GM12872 (cell line): ENCODE results near the gene TNFRSF14.

ENCODE experiments used
- TF ChIP-seq, protein P1 (sequence below): IDR thresholded peaks from 3 replicates; pipeline ENCODE4 v1.5.1; 2011; ENCODE audit warnings: low read depth, mild to moderate bottlenecking, low read length, moderate library complexity; ENCODE audit not compliant: insufficient read depth

Gene TNFRSF14

DNA sequence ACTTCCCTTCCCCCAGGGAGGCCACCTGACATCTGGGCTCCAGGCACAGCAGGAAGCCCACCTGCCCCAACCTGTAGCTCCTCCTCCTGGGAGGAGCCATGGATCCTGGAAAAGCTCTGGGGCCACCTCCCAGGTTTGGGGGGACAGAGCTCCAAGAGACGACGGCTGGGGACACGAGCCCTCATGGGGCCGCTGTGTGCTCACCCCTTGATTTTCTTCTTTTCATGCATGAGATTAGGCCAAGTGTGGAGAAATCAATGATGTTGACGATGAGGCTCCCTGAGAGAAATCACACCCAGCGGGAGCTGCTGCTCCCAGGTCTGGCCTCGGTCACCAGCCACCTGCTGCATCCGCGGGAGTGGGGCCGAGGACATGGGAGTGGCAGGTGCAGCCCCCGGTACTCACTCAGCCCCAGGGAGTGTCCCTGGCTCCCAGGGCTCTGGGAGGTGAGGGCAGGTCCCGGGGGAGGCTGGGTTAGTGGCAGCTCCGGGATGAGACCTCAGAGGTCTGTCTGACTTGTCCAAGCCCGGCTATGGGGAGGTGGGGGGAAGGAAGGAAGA is 8.7 kb downstream of the TNFRSF14 start:
- TF ChIP-seq, protein P1, sequence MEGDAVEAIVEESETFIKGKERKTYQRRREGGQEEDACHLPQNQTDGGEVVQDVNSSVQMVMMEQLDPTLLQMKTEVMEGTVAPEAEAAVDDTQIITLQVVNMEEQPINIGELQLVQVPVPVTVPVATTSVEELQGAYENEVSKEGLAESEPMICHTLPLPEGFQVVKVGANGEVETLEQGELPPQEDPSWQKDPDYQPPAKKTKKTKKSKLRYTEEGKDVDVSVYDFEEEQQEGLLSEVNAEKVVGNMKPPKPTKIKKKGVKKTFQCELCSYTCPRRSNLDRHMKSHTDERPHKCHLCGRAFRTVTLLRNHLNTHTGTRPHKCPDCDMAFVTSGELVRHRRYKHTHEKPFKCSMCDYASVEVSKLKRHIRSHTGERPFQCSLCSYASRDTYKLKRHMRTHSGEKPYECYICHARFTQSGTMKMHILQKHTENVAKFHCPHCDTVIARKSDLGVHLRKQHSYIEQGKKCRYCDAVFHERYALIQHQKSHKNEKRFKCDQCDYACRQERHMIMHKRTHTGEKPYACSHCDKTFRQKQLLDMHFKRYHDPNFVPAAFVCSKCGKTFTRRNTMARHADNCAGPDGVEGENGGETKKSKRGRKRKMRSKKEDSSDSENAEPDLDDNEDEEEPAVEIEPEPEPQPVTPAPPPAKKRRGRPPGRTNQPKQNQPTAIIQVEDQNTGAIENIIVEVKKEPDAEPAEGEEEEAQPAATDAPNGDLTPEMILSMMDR = no peak

DNA sequence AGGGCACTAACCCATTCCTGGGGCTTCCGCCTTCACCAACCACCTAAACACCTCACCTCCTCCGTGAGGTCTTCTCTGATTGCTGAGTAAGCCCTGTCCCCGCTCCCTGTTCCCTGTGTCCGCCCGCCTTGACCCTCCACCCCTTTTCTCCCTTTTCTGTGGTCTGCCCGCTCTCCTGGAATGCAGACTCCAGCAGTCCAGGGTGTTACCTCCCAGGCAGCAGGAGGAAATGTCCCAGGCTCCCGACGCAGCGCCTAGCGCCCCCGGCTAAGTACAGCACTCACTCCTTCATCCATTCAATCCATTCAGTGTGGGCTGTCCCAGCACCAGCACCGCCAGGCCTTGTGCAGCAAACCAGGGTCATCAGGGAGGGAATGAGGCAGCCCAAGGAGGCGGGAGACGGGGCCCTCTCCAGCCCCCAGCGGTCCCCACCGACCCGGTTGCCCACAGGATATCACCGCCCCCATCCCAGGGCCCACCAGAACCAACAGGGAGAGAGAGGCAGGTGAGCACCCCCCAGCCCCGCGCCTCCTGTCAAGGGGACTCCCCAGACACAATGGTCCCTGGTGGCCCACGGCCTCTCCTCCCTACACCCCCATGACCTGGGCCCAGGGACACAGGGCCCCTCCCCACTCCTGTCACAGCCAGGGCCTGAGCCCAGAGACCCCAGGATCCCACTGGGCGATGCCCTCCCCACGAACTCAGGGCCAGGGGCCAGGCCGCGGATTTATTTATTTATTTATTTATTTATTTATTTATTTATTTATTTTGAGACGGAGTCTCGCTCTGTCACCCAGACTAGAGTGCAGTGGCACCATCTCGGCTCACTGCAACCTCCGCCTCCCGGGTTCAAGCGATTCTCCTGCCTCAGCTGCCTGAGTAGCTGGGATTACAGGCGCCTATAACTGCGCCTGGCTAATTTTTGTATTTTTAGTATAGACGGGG is 10.2 kb downstream of the TNFRSF14 start:
- TF ChIP-seq, protein P1 = no peak

DNA sequence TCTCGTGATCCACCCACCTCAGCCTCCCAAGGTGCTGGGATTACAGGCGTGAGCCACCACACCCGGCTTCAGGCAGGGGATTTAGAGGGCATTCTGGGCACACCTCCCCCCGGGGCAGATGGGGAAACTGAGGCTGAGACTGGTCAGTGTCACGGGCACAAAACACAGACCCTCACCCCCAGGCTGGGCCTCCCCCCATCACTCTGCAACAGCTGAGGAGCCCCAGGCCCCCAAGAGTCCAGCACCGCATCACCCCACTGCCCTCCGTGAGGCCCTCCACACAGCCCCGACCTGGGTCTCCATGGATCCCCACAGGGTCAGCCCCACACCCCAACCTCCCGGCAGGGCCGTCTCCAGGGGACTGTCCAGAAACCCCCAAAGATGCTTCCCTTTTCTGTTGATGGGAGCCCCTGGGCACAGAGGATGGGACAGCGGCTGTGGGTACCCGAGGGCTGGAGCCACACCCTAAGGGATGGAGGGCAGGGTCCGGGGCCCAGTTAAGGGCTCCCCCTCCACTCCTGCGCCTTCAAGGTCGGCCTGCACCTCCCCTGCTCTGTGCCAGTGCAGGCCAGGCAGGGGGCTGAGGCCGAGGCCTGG is 11.0 kb downstream of the TNFRSF14 start:
- TF ChIP-seq, protein P1 = no peak

DNA sequence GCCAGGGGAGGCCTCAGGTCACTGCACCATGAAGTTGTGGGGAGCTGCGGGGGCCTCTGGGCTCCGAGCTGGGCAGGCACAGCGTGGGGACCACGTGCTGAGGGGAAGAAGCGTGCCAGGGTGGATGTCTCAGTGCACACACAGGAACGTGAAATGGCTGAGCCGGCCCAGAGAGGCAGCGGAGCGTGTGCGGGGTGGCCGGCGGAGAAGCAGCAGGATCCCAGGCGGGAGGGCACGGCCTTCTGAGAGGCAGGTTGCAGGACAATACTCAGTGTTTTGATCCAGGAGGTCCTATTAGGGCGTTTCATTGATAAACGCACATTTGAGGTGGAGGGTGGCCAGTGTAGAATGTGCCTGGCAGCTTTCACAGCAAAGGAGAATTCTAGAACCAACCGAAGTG is 12.9 kb downstream of the TNFRSF14 start:
- TF ChIP-seq, protein P1 = no peak

DNA sequence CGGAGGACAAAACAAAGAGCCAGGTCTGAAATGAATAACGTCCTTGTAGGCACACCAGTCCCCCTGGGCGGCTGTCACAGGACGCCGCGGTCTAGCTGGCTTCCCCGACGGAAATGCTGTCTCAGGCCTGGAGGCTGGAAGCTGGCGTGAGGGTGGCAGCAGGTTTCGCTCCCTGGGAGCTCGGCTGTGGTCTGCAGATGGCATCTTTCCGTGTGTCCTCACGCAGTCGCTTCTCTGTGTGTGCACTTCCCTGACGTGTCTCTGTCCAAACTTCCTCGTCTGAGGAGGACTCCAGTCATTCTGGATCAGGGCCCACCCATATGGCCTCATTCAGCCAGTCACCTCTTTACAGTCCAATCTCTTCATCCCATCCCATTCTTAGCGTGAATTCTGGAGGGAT is 14.2 kb downstream of the TNFRSF14 start:
- TF ChIP-seq, protein P1 = no peak

DNA sequence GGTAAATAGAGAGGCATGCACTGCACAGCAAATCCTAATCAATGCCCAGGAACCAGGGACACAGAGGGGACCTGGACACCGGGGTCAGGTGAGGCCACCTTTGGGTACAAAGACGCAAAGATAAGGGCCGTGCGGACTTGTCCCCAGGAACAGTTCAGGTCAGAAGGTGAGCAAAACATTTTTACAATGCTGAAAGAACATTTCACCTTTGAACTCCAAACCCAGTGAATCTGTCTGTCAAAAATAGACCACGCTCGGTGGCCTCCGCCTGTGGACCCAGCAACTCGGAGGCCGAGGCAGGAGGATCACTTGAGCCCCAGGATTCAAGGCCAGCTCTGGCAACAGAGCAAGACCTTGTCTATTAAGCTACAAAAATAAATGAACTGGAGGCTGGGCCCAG is 15.2 kb downstream of the TNFRSF14 start:
- TF ChIP-seq, protein P1 = no peak

DNA sequence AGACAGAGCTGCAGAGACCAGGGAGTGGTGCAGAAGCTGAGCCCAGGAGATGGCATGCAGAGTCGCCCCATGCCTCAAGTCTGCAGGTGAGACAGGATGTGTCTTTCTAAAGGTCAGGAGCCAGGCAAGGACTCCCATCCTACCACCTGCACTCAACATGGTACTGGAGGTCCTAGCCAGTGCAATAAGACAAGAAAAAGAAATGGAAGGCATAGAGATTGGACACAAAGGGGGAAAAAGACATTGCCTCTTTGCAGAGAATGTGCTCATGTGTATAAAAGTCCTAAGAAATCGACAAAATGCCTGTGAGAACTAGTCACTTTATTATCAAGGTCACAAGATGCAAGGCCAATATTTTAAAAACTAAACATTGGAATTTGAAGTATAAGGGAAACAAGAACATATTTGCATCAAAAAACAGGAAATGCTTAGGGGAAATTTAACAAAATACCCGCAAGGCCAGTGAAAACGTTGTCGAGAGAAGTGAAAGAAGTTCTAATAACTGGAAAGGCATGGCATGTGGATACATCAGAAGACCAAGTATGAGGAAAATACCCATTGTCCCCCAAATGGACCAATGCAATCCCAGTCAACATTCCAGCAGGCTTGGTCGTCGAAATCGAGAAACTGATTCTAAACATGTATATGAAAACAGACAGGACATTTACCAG is 17.2 kb downstream of the TNFRSF14 start:
- TF ChIP-seq, protein P1 = no peak
